Mesothelial cell of epicardium (in vitro differentiated cells): ENCODE measurements around the gene WNT2. TPM values are rescaled to one million over a fixed set of nuclear protein-coding genes. Genes with fewer than 3 reads are reported as not detected.

ENCODE experiments used
- DNase-seq, 2 experiments: peaks; one replicate each; pipeline ENCODE4 v3.0.0; 2021; ENCODE audit warnings: low spot score in 2 of 2; ENCODE audit not compliant: unreplicated experiment in 2 of 2
- H3K27ac Mint-ChIP-seq: 2 replicates; pipeline ENCODE4 v1.8.0; 2021; ENCODE audit warnings: mixed read lengths
- H3K27me3 Mint-ChIP-seq: 2 replicates; pipeline ENCODE4 v1.8.0; 2021; ENCODE audit warnings: low read depth, mixed read lengths
- H3K36me3 Mint-ChIP-seq: 2 replicates; pipeline ENCODE4 v1.8.0; 2021; ENCODE audit warnings: mixed read lengths
- H3K4me1 Mint-ChIP-seq: 2 replicates; pipeline ENCODE4 v1.8.0; 2021; ENCODE audit warnings: mixed read lengths
- H3K4me3 Mint-ChIP-seq: 2 replicates; pipeline ENCODE4 v1.8.0; 2021; ENCODE audit warnings: mild to moderate bottlenecking, moderate library complexity, mixed read lengths
- H3K9me3 Mint-ChIP-seq: 2 replicates; pipeline ENCODE4 v1.8.0; 2021; ENCODE audit warnings: mixed read lengths
- total RNA-seq: library from RNA; stranded (reverse); gene quantifications from 3 replicates; pipeline ENCODE4 v1.2.1, GENCODE V29; 2021
- TF ChIP-seq, protein P1 (sequence below): fragments of 200-600 bp; sonication (generic); IDR thresholded peaks from one replicate; pipeline ENCODE4 v1.5.0; 2021; ENCODE audit warnings: antibody characterized with exemption; ENCODE audit not compliant: unreplicated experiment

WNT2 gene
- total RNA-seq, 1 donor from 2014 or later = 19.9 TPM

GRCh38 chr7:117279203-117279602, 43.7 kb downstream of the WNT2 start:
- no peak overlapping the region for H3K4me3 Mint-ChIP-seq
- peaks cover 12% of the 10 kb centered on the region for H3K36me3 Mint-ChIP-seq
- H3K4me1 Mint-ChIP-seq = peaks cover 22% of the 10 kb centered on the region
- peaks cover 5% of the 10 kb centered on the region for H3K9me3 Mint-ChIP-seq
- no peaks in the 10 kb centered on the region for H3K27me3 Mint-ChIP-seq
- no peak overlapping the region for H3K27ac Mint-ChIP-seq
- no peak for DNase-seq
- TF ChIP-seq, protein P1, sequence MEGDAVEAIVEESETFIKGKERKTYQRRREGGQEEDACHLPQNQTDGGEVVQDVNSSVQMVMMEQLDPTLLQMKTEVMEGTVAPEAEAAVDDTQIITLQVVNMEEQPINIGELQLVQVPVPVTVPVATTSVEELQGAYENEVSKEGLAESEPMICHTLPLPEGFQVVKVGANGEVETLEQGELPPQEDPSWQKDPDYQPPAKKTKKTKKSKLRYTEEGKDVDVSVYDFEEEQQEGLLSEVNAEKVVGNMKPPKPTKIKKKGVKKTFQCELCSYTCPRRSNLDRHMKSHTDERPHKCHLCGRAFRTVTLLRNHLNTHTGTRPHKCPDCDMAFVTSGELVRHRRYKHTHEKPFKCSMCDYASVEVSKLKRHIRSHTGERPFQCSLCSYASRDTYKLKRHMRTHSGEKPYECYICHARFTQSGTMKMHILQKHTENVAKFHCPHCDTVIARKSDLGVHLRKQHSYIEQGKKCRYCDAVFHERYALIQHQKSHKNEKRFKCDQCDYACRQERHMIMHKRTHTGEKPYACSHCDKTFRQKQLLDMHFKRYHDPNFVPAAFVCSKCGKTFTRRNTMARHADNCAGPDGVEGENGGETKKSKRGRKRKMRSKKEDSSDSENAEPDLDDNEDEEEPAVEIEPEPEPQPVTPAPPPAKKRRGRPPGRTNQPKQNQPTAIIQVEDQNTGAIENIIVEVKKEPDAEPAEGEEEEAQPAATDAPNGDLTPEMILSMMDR = no peak

- TF ChIP-seq, protein P1 = no peak
- H3K4me1 Mint-ChIP-seq = peaks cover 33% of the 10 kb centered on the region
- no peak for DNase-seq
- H3K9me3 Mint-ChIP-seq = peaks cover 5% of the 10 kb centered on the region
- peaks cover 12% of the 10 kb centered on the region for H3K36me3 Mint-ChIP-seq
- no peak overlapping the region for H3K4me3 Mint-ChIP-seq
- H3K27me3 Mint-ChIP-seq = no peaks in the 10 kb centered on the region
- no peak overlapping the region for H3K27ac Mint-ChIP-seq
Measured at GRCh38 chr7:117278040-117278439, 44.8 kb downstream of the WNT2 start.

DNA sequence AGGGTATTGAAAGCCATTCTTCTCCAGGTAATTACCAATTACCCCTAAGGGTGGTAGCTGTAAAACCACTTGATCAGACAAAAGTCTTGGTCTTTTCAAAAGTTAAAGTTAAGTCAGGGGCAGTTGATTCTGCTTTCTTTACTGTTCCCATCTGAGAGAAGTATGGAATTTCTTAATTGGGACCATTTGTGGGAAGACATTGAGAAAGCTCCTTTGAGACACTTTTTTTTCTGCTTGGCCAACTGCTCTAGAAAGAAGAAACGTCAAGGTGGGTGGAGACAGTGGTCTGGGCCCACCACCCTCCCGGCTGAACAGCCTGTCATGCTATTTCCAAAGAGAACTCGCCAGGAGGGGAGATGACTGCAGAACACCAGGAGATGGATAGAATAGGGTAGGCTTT, 45.3 kb downstream of the WNT2 start:
- TF ChIP-seq, protein P1 = no peak
- DNase-seq = no peak

GRCh38 chr7:117274951-117275350, 47.9 kb downstream of the WNT2 start:
- Mint-ChIP-seq H3K27ac (peak overlapping the region; percentile 72), H3K9me3 (no peaks in the 10 kb centered on the region), H3K27me3 (no peaks in the 10 kb centered on the region), H3K4me3 (no peak overlapping the region), H3K36me3 (no peaks in the 10 kb centered on the region), H3K4me1 (peaks cover 39% of the 10 kb centered on the region)
- DNase-seq = no peak
- TF ChIP-seq, protein P1 = no peak

More for the DNA sequence above, 45.3 kb downstream of the WNT2 start:
- H3K4me3 Mint-ChIP-seq = no peak overlapping the region
- H3K27ac Mint-ChIP-seq = no peak overlapping the region
- no peaks in the 10 kb centered on the region for H3K27me3 Mint-ChIP-seq
- peaks cover 38% of the 10 kb centered on the region for H3K4me1 Mint-ChIP-seq
- peaks cover 5% of the 10 kb centered on the region for H3K9me3 Mint-ChIP-seq
- peaks cover 12% of the 10 kb centered on the region for H3K36me3 Mint-ChIP-seq

- TF ChIP-seq, protein P1 = no peak
- no peak for DNase-seq
- Mint-ChIP-seq H3K36me3 (no peaks in the 10 kb centered on the region), H3K27me3 (no peaks in the 10 kb centered on the region), H3K4me3 (peak overlapping the region; percentile 8), H3K9me3 (no peaks in the 10 kb centered on the region), H3K27ac (peak overlapping the region; percentile 93), H3K4me1 (peaks cover 44% of the 10 kb centered on the region)
Measured at GRCh38 chr7:117273814-117274225, 49.0 kb downstream of the WNT2 start.

GRCh38 chr7:117273325-117273724, 49.5 kb downstream of the WNT2 start:
- Mint-ChIP-seq H3K27me3 (no peaks in the 10 kb centered on the region), H3K27ac (peak overlapping the region; percentile 93), H3K4me1 (peaks cover 44% of the 10 kb centered on the region), H3K4me3 (no peak overlapping the region), H3K9me3 (no peaks in the 10 kb centered on the region), H3K36me3 (no peaks in the 10 kb centered on the region)
- no peak for DNase-seq
- TF ChIP-seq, protein P1 = no peak
